ENCODE data around the gene PAAF1.

GRCh38 chr11:73976451-73977151 is 99.8 kb downstream of the PAAF1 start:
- TF ChIP-seq YY1 (IDR thresholded peaks at IDR 0.05; ENCODE audit: low read depth) (no peak), FOXM1 (IDR thresholded peaks at IDR 0.05; ENCODE audit: borderline replicate concordance, low read depth) (no peak), EP300 (IDR thresholded peaks at IDR 0.05; ENCODE audit: borderline replicate concordance) (no peak)
- TF ChIP-seq, protein P1, sequence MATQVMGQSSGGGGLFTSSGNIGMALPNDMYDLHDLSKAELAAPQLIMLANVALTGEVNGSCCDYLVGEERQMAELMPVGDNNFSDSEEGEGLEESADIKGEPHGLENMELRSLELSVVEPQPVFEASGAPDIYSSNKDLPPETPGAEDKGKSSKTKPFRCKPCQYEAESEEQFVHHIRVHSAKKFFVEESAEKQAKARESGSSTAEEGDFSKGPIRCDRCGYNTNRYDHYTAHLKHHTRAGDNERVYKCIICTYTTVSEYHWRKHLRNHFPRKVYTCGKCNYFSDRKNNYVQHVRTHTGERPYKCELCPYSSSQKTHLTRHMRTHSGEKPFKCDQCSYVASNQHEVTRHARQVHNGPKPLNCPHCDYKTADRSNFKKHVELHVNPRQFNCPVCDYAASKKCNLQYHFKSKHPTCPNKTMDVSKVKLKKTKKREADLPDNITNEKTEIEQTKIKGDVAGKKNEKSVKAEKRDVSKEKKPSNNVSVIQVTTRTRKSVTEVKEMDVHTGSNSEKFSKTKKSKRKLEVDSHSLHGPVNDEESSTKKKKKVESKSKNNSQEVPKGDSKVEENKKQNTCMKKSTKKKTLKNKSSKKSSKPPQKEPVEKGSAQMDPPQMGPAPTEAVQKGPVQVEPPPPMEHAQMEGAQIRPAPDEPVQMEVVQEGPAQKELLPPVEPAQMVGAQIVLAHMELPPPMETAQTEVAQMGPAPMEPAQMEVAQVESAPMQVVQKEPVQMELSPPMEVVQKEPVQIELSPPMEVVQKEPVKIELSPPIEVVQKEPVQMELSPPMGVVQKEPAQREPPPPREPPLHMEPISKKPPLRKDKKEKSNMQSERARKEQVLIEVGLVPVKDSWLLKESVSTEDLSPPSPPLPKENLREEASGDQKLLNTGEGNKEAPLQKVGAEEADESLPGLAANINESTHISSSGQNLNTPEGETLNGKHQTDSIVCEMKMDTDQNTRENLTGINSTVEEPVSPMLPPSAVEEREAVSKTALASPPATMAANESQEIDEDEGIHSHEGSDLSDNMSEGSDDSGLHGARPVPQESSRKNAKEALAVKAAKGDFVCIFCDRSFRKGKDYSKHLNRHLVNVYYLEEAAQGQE (IDR thresholded peaks at IDR 0.05; ENCODE audit: low read depth) = no peak
